ENCODE data around the gene PLEK2. TPM values are rescaled to one million over a fixed set of nuclear protein-coding genes. Genes with fewer than 3 reads are reported as not detected.
"Not testable (repeated sequence)": the region's sequence is repeated elsewhere in the genome, so short reads cannot be mapped to it uniquely, and the experiment has no call there.

Gene PLEK2
- total and polyA plus RNA-seq, 2 donors (not counting 3 experiments of a cell fraction or from before 2014, with no cell fraction given) = 1.4 to 3.8 TPM

DNA sequence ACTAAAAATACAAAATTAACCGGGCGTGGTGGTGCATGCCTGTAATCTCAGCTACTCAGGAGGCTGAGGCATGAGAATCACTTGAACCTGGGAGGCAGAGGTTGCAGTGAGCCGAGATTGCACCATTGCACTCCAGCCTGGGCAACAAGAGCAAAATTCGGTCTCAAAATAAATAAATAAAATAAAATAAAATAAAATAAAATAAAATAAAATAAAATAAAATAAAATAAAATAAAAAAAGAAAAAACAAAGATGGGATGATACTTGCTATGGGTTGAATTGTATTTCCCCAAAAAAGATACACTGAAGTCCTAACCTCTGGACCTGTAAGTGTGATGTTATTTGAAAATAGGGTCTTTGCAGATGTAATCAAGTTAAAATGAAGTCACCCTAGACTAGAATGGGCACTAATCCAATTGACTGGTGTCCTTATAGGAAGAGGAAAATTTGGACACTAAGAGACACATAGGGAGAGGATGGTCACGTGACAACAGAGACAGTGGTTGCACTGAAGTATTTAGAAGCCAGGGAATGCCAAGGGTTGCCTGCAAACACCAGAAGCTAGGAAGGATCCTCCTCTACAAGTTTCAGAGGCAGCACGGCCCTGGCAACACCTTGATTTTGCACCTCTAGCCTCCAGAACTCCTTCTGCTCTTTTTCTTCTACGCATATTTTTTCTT lies 3.7 kb downstream of the PLEK2 start:
- H3K4me2 ChIP-seq (ENCODE audit: insufficient read depth, low read length); H3K4me1 ChIP-seq (ENCODE audit: control insufficient read depth, extremely low read depth, insufficient read depth, low read length); H3K4me3 ChIP-seq (replicated peaks in 1 of 3; ENCODE audit: insufficient read depth in 1 of 3, low read depth in 1 of 3, low read length in 3 of 3); H3K9ac ChIP-seq (replicated peaks; ENCODE audit: extremely low read depth, insufficient read depth, low read length); H3K27me3 ChIP-seq (ENCODE audit: control insufficient read depth in 2 of 2, insufficient read depth in 2 of 2, low read length in 2 of 2); DNase-seq (ENCODE audit: low read depth, low spot score); H4K20me1 ChIP-seq (replicated peaks; ENCODE audit: control insufficient read depth, extremely low read depth, insufficient read depth, low read length); POLR2A ChIA-PET; intact Hi-C loops (cut with micrococcal nuclease); H2AFZ ChIP-seq (ENCODE audit: low read depth, low read length); H3K27ac ChIP-seq (ENCODE audit: insufficient read depth, low read depth, low read length); dilution Hi-C loops (cut with MboI; ENCODE audit: extremely low pct_ligation_motif_present, low sequenced_read_pairs); FAIRE-seq; H3K9me1 ChIP-seq (replicated peaks; ENCODE audit: control insufficient read depth, extremely low read depth, insufficient read depth, low read length); H3K9me3 ChIP-seq (replicated peaks; ENCODE audit: control insufficient read depth, insufficient read depth, low read length); BruUV-seq (replicated peaks); H3K36me3 ChIP-seq (ENCODE audit: control insufficient read depth in 2 of 2, extremely low read depth in 1 of 2, insufficient read depth in 2 of 2, low read length in 2 of 2); H3K79me2 ChIP-seq (ENCODE audit: control insufficient read depth, insufficient read depth, low read length): not testable (repeated sequence)
- CTCF ChIA-PET = interaction anchor here (1.3 kb wide), 1 partner anchor 48 kb away, joined by 4 read pairs; the partner anchor contains the start of genes ATP6V1D and EIF2S1

DNA sequence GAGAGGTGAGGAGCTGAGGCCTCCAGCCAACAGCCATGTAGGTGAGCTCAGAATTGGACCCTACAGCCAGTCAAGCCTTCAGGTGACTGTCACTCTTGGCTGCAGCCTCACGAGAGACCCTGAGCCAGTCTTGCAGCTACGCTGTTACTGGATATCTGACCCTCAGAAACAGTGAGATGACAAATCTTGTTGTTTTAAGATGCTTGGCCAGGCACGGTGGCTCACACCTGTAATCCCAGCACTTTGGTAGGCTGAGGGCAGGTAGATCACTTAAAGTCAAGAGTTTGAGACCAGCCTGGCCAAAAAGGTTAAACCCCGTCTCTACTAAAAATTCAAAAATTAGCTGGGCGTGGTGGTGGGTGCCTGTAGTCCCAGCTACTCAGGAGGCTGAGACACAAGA lies 6.2 kb downstream of the PLEK2 start:
- H4K20me1 ChIP-seq (replicated peaks; ENCODE audit: control insufficient read depth, extremely low read depth, insufficient read depth, low read length) = no peaks in the 10 kb centered on the region
- intact Hi-C loops (cut with micrococcal nuclease) = no loop called here
- H2AFZ ChIP-seq (ENCODE audit: low read depth, low read length) = no peak overlapping the region
- TF ChIP-seq GATA2 (IDR thresholded peaks at IDR 0.05; ENCODE audit: insufficient read depth, insufficient read length, low read depth, low read length) (no peak), POLR2AphosphoS5 (IDR thresholded peaks at IDR 0.05; ENCODE audit: insufficient read depth, low read depth, low read length) (no peak), MYC (IDR thresholded peaks at IDR 0.05; ENCODE audit: low read depth, low read length) (no peak), JUN (IDR thresholded peaks at IDR 0.05; ENCODE audit: borderline replicate concordance, insufficient read depth, insufficient read length, low read depth) (no peak), POLR2A (IDR thresholded peaks at IDR 0.05; ENCODE audit: low read depth, low read length) (no peak), EZH2 (IDR thresholded peaks at IDR 0.05; ENCODE audit: borderline replicate concordance, low read depth, low read length, severe bottlenecking) (no peak), FOS (IDR thresholded peaks at IDR 0.05; ENCODE audit: borderline replicate concordance, insufficient read depth, low read length) (no peak)
- TF ChIP-seq, protein P1, sequence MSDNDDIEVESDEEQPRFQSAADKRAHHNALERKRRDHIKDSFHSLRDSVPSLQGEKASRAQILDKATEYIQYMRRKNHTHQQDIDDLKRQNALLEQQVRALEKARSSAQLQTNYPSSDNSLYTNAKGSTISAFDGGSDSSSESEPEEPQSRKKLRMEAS (IDR thresholded peaks at IDR 0.05; ENCODE audit: insufficient read depth, insufficient read length) = no peak
- TF ChIP-seq, protein P2, sequence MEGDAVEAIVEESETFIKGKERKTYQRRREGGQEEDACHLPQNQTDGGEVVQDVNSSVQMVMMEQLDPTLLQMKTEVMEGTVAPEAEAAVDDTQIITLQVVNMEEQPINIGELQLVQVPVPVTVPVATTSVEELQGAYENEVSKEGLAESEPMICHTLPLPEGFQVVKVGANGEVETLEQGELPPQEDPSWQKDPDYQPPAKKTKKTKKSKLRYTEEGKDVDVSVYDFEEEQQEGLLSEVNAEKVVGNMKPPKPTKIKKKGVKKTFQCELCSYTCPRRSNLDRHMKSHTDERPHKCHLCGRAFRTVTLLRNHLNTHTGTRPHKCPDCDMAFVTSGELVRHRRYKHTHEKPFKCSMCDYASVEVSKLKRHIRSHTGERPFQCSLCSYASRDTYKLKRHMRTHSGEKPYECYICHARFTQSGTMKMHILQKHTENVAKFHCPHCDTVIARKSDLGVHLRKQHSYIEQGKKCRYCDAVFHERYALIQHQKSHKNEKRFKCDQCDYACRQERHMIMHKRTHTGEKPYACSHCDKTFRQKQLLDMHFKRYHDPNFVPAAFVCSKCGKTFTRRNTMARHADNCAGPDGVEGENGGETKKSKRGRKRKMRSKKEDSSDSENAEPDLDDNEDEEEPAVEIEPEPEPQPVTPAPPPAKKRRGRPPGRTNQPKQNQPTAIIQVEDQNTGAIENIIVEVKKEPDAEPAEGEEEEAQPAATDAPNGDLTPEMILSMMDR (IDR thresholded peaks at IDR 0.05; ENCODE audit: extremely low read depth in 1 of 2, insufficient read depth in 1 of 2, low read depth in 1 of 2, low read length in 2 of 2) = no peak
- H3K36me3 ChIP-seq (ENCODE audit: control insufficient read depth in 2 of 2, extremely low read depth in 1 of 2, insufficient read depth in 2 of 2, low read length in 2 of 2) = no peaks in the 10 kb centered on the region
- dilution Hi-C loops (cut with MboI; ENCODE audit: extremely low pct_ligation_motif_present, low sequenced_read_pairs) = no loop called here
- no peaks in the 10 kb centered on the region for H3K79me2 ChIP-seq (ENCODE audit: control insufficient read depth, insufficient read depth, low read length)
- DNase-seq (ENCODE audit: low read depth, low spot score) (no peak), FAIRE-seq (no peak)
- ChIA-PET CTCF (interaction anchor here (1.0 to 2.9 kb wide), 2 partner anchors 10 to 21 kb away, joined by 4 to 9 read pairs; no protein-coding TSS in a partner anchor), POLR2A (no interaction called here)
- no peaks in the 10 kb centered on the region for H3K9me3 ChIP-seq (replicated peaks; ENCODE audit: control insufficient read depth, insufficient read depth, low read length)
- H3K27me3 ChIP-seq (ENCODE audit: control insufficient read depth in 2 of 2, insufficient read depth in 2 of 2, low read length in 2 of 2) = no peaks in the 10 kb centered on the region
- no peak overlapping the region for H3K4me3 ChIP-seq (replicated peaks in 1 of 3; ENCODE audit: insufficient read depth in 1 of 3, low read depth in 1 of 3, low read length in 3 of 3)
- H3K9ac ChIP-seq (replicated peaks; ENCODE audit: extremely low read depth, insufficient read depth, low read length) = no peak overlapping the region
- H3K4me1 ChIP-seq (ENCODE audit: control insufficient read depth, extremely low read depth, insufficient read depth, low read length) = no peaks in the 10 kb centered on the region
- no peak overlapping the region for H3K27ac ChIP-seq (ENCODE audit: insufficient read depth, low read depth, low read length)
- BruUV-seq (replicated peaks) = no TSS peak
- no peak overlapping the region for H3K4me2 ChIP-seq (ENCODE audit: insufficient read depth, low read length)
- no peaks in the 10 kb centered on the region for H3K9me1 ChIP-seq (replicated peaks; ENCODE audit: control insufficient read depth, extremely low read depth, insufficient read depth, low read length)
